Fibroblast of villous mesenchyme (primary cell): ENCODE results near the gene RUSF1. TPM values are rescaled to one million over a fixed set of nuclear protein-coding genes. Genes with fewer than 3 reads are reported as not detected.

Experiments
- DNase-seq: peaks from one replicate; pipeline ENCODE4 v3.0.0-alpha.2; 2010; ENCODE audit warnings: low read depth
- H3K4me3 ChIP-seq: 2 replicates; pipeline ENCODE4 v1.5.1; 2011; ENCODE audit warnings: low read depth, mild to moderate bottlenecking, low read length
- CTCF ChIP-seq: IDR thresholded peaks from 2 replicates; pipeline ENCODE4 v1.5.1; 2012; ENCODE audit warnings: low read depth, mild to moderate bottlenecking, low read length; ENCODE audit not compliant: insufficient read depth
- total RNA-seq: library from RNA; depleted of rRNA; stranded (reverse); fragments of >200 nt; gene quantifications from 2 replicates; pipeline ENCODE4 v1.2.3, GENCODE V29; 2012

Gene RUSF1
- total RNA-seq, 1 donor = 52.2 TPM

GRCh38 chr16:31474173-31474714 lies 33.9 kb downstream of the RUSF1 start:
- H3K4me3 ChIP-seq = no peak overlapping the region
- no peak for TF ChIP-seq CTCF
- DNase-seq = peak; percentile 62

GRCh38 chr16:31473264-31473984 lies 34.8 kb downstream of the RUSF1 start:
- no peak for TF ChIP-seq CTCF
- H3K4me3 ChIP-seq = peak overlapping the region; percentile 90
- DNase-seq = no peak

- TF ChIP-seq CTCF = peak; percentile 80
- peak; percentile 93 for DNase-seq
- peak overlapping the region; percentile 90 for H3K4me3 ChIP-seq
These were observed 35.4 kb downstream of the RUSF1 start for GRCh38 chr16:31472709-31473203.

GRCh38 chr16:31471875-31472708 lies 36.1 kb downstream of the RUSF1 start, which contains the start of gene TGFB1I1:
Gene TGFB1I1 (plus strand): TSS chr16:31472152. CDS start chr16:31472189, 37 bp downstream.
- H3K4me3 ChIP-seq = peak within 1 kb of the TSS; percentile 90
- DNase-seq = peak; percentile 89
- TF ChIP-seq CTCF = no peak

- H3K4me3 ChIP-seq = peak overlapping the region; percentile 90
- no peak for DNase-seq
- TF ChIP-seq CTCF = no peak
These were observed 36.8 kb downstream of the RUSF1 start for GRCh38 chr16:31471241-31471874.

GRCh38 chr16:31470615-31471014 lies 37.6 kb downstream of the RUSF1 start:
- TF ChIP-seq CTCF = no peak
- DNase-seq = no peak
- peak overlapping the region; percentile 90 for H3K4me3 ChIP-seq
